HG03060 (cell line): ENCODE data around the gene REEP6.
"Not testable (repeated sequence)": the region's sequence is repeated elsewhere in the genome, so short reads cannot be mapped to it uniquely, and the experiment has no call there.

Experiments used
- ATAC-seq: cut with Tn5 transposase; IDR thresholded peaks from one replicate; pipeline ENCODE4 v1.9.1; 2021; ENCODE audit warnings: low read depth, moderate number of reproducible peaks; ENCODE audit not compliant: unreplicated experiment

The REEP6 gene

GRCh38 chr19:1522061-1522460 lies 31.1 kb downstream of the REEP6 start:
- no peak for ATAC-seq

GRCh38 chr19:1522838-1523237 lies 31.9 kb downstream of the REEP6 start:
- no peak for ATAC-seq

GRCh38 chr19:1523412-1524286 lies 32.7 kb downstream of the REEP6 start, which contains the start of gene PLK5:
Gene PLK5 (plus strand): TSS chr19:1524077. CDS start chr19:1526997, 2,920 bp downstream.
- no peak for ATAC-seq

GRCh38 chr19:1524287-1524971 lies 33.4 kb downstream of the REEP6 start:
- no peak for ATAC-seq

- no peak for ATAC-seq
Observed at GRCh38 chr19:1524972-1525325, 34.0 kb downstream of the REEP6 start.

- no peak for ATAC-seq
Observed at GRCh38 chr19:1525343-1525742, 34.4 kb downstream of the REEP6 start.

- no peak for ATAC-seq
Observed at GRCh38 chr19:1526066-1526778, 35.2 kb downstream of the REEP6 start.

- ATAC-seq, result no peak
Observed at GRCh38 chr19:1526979-1527649, 36.1 kb downstream of the REEP6 start.

- no peak for ATAC-seq
Observed at GRCh38 chr19:1527650-1528309, 36.8 kb downstream of the REEP6 start.

- ATAC-seq, result no peak
Observed at GRCh38 chr19:1528596-1529429, 37.8 kb downstream of the REEP6 start.

GRCh38 chr19:1529430-1529816 lies 38.4 kb downstream of the REEP6 start:
- no peak for ATAC-seq

- not testable (repeated sequence) for ATAC-seq
Observed at GRCh38 chr19:1530856-1531255, 39.9 kb downstream of the REEP6 start.

GRCh38 chr19:1531587-1531986 lies 40.6 kb downstream of the REEP6 start:
- no peak for ATAC-seq

- no peak for ATAC-seq
Observed at GRCh38 chr19:1532003-1532402, 41.0 kb downstream of the REEP6 start.

GRCh38 chr19:1533510-1534150 lies 42.6 kb downstream of the REEP6 start:
- no peak for ATAC-seq

GRCh38 chr19:1534972-1535371 lies 44.0 kb downstream of the REEP6 start:
- no peak for ATAC-seq

GRCh38 chr19:1535699-1536098 lies 44.7 kb downstream of the REEP6 start:
- not testable (repeated sequence) for ATAC-seq

GRCh38 chr19:1538978-1539377 lies 48.0 kb downstream of the REEP6 start:
- no peak for ATAC-seq

GRCh38 chr19:1539749-1540148 lies 48.8 kb downstream of the REEP6 start:
- not testable (repeated sequence) for ATAC-seq
